Astrocyte of the cerebellum (primary cell): ENCODE results near the gene C1QL3.

ENCODE experiments used
- DNase-seq: peaks from one replicate; pipeline ENCODE4 v3.0.0-alpha.2; 2011; ENCODE audit warnings: low read depth
- H3K4me3 ChIP-seq: 2 replicates; pipeline ENCODE4 v1.5.1; 2011; ENCODE audit warnings: mild to moderate bottlenecking, low read depth, low read length, moderate library complexity
- in situ Hi-C: cut with HindIII; loops from 2 replicates; pipeline ENCODE4 v1.10.0; 2017; ENCODE audit warnings: low sequenced_read_pairs
- TF ChIP-seq, protein P1 (sequence below): IDR thresholded peaks from 2 replicates; pipeline ENCODE4 v1.5.1; 2012; ENCODE audit warnings: low read length, low read depth, moderate library complexity, mild to moderate bottlenecking; ENCODE audit errors: missing control alignments

C1QL3 gene

DNA sequence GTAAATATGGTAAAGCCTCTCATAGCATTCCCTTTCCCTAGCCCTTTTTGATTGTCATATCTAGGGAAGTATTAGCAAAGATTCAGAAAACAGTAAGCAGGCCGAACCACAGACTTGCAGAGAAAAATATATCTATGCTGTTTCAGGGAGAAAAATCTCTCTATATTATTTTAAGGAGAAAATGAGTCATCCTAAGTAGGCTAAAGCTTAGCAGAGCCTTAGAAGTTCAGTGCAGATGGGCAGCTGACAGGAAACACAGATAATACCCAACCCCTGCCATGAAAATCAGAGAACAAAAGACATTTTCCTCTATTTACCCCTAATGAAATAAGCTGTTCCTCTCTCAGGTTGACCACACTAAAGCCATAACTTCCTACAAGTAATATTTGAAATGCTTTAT, 16.5 kb downstream of the C1QL3 start:
- in situ Hi-C loops: no loop called here
- no peak for DNase-seq
- TF ChIP-seq, protein P1, sequence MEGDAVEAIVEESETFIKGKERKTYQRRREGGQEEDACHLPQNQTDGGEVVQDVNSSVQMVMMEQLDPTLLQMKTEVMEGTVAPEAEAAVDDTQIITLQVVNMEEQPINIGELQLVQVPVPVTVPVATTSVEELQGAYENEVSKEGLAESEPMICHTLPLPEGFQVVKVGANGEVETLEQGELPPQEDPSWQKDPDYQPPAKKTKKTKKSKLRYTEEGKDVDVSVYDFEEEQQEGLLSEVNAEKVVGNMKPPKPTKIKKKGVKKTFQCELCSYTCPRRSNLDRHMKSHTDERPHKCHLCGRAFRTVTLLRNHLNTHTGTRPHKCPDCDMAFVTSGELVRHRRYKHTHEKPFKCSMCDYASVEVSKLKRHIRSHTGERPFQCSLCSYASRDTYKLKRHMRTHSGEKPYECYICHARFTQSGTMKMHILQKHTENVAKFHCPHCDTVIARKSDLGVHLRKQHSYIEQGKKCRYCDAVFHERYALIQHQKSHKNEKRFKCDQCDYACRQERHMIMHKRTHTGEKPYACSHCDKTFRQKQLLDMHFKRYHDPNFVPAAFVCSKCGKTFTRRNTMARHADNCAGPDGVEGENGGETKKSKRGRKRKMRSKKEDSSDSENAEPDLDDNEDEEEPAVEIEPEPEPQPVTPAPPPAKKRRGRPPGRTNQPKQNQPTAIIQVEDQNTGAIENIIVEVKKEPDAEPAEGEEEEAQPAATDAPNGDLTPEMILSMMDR: no peak
- H3K4me3 ChIP-seq: no peak overlapping the region

- no peak overlapping the region for H3K4me3 ChIP-seq
- in situ Hi-C loops: no loop called here
- no peak for DNase-seq
- TF ChIP-seq, protein P1: no peak
Measured at GRCh38 chr10:16497911-16498310, 23.8 kb downstream of the C1QL3 start.

DNA sequence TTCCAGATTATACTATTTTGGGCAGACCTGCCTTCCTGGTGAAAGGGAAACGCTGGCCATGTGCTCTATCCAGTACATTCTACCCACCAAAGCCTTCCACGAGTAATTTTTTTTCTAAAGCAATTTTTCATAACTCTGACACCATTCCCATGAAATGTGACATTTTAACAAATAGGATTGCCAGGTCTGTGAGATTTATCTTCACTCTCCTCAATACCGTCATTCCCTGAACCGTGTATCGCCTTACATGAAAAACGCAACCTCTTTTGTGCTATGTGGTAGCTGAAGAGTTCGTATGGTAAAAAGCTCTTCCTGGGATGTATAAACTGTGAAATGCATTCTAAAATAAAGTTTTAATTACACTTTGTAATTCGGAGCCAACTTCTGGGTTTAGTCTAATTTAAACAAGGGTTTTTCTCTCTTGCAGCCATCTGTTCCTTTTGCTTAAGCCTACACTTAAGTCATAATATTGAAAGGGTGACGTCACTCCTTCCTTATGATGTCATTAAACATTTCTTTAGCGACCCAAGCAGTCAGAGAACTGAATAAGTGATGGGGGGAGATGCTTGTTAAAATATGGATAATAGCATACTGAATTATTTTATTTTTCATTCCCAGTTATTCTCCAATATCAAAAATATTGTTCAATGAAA, 27.7 kb downstream of the C1QL3 start:
- TF ChIP-seq, protein P1: no peak
- no peak for DNase-seq
- in situ Hi-C loops: no loop called here
- H3K4me3 ChIP-seq: no peak overlapping the region

GRCh38 chr10:16491933-16492332, 29.7 kb downstream of the C1QL3 start:
- in situ Hi-C loops: no loop called here
- no peak for DNase-seq
- TF ChIP-seq, protein P1: no peak
- no peak overlapping the region for H3K4me3 ChIP-seq

- TF ChIP-seq, protein P1: no peak
- in situ Hi-C loops: no loop called here
- no peak for DNase-seq
- no peak overlapping the region for H3K4me3 ChIP-seq
Measured at GRCh38 chr10:16490511-16490910, 31.2 kb downstream of the C1QL3 start.

- DNase-seq: no peak
- TF ChIP-seq, protein P1: no peak
- no peak overlapping the region for H3K4me3 ChIP-seq
- in situ Hi-C loops: no loop called here
Measured at GRCh38 chr10:16483241-16483917, 38.3 kb downstream of the C1QL3 start.
